Gastrocnemius medialis (tissue), 4 donors: ENCODE measurements around the gene PTH2.

Experiments
- POLR2A ChIP-seq, 2 donors: fragments of 450-650 bp; IDR thresholded peaks; one replicate each; pipeline ENCODE4 v1.6.1; 2017; ENCODE audit warnings: antibody characterized with exemption in 2 of 2, mild to moderate bottlenecking in 2 of 2, moderate library complexity in 2 of 2
- TF ChIP-seq, protein P1 (sequence below), 5 experiments: fragments of 450-650 bp in 3 of 5; fragments of 200-600 bp in 2 of 5; sonication (generic) in 2 of 5; IDR thresholded peaks in 4 of 5; conservative IDR thresholded peaks in 1 of 5; 1 replicate in 4 of 5; 2 replicates in 1 of 5; pipeline ENCODE4 v1.5.1; 2016 to 2019; ENCODE audit warnings: antibody characterized with exemption in 5 of 5, mild to moderate bottlenecking in 3 of 5, moderate library complexity in 3 of 5

DNA sequence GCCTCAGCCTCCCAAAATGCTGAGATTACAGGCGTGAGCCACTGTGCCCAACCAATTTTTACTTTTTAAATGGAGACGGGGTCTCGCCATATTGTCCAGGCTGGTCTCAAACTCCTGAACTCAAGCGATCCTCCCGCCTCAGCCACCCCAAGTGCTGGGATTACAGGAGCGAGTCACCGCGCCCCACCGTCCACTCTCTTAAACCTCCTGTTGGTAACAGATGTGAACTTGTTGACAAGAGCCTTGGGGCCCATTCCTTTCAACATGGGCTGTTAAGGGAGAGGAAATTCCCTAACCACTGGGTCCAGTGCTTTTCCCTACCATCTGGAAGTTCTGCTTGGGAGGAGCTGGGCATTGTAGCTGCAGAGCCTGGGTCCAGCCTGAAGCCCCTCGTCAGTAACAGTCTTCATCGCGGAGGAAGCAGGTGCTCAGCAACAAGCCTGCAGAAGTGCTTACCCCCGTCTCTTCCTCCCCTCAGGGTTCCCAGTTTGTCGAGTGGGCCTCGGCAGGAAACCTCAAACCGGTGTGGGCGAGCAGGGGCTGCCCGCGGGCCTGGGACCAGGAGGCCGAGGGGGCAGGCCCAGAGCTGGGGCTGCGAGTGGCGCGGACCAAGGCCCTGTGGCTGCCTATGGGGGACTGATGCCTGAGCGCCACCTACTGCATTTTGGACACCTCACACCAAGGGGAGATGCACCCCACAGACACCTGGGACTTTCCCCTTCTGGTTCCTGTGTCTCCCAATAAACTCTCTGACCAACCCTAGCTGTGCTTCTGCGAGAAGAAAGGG lies 46.8 kb upstream of the PTH2 start:
- TF ChIP-seq, protein P1, sequence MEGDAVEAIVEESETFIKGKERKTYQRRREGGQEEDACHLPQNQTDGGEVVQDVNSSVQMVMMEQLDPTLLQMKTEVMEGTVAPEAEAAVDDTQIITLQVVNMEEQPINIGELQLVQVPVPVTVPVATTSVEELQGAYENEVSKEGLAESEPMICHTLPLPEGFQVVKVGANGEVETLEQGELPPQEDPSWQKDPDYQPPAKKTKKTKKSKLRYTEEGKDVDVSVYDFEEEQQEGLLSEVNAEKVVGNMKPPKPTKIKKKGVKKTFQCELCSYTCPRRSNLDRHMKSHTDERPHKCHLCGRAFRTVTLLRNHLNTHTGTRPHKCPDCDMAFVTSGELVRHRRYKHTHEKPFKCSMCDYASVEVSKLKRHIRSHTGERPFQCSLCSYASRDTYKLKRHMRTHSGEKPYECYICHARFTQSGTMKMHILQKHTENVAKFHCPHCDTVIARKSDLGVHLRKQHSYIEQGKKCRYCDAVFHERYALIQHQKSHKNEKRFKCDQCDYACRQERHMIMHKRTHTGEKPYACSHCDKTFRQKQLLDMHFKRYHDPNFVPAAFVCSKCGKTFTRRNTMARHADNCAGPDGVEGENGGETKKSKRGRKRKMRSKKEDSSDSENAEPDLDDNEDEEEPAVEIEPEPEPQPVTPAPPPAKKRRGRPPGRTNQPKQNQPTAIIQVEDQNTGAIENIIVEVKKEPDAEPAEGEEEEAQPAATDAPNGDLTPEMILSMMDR (IDR thresholded peaks at IDR 0.05 in 4 of 5, conservative IDR thresholded peaks at IDR 0.05 in 1 of 5), result no peak
- no peak for TF ChIP-seq POLR2A (IDR thresholded peaks at IDR 0.05)
